Measurements from ENCODE around the gene OXLD1. TPM values are rescaled to one million over a fixed set of nuclear protein-coding genes. Genes with fewer than 3 reads are reported as not detected.

The OXLD1 gene
- polyA plus RNA-seq, 1 of the 3 experiments (the other 2 are of a cell fraction): 103 TPM

- TF ChIP-seq JUND (IDR thresholded peaks at IDR 0.05) (no peak; the same call in 1 of the 2 replicates), FOXM1 (IDR thresholded peaks at IDR 0.05; ENCODE audit: low read depth) (no peak), POLR2AphosphoS5 (IDR thresholded peaks at IDR 0.05; ENCODE audit: low read depth, low read length) (peak; percentile 59; the same call in 1 of the 2 replicates), RFX5 (IDR thresholded peaks at IDR 0.05; ENCODE audit: low read length) (no peak), EZH2phosphoT487 (IDR thresholded peaks at IDR 0.05; ENCODE audit: borderline replicate concordance, low read depth) (no peak), CHD2 (IDR thresholded peaks at IDR 0.05; ENCODE audit: low read length, partially characterized antibody) (peak; percentile 9), USF2 (IDR thresholded peaks at IDR 0.05; ENCODE audit: borderline replicate concordance, low read depth, low read length) (no peak), SIN3A (IDR thresholded peaks at IDR 0.05; ENCODE audit: borderline replicate concordance, low read depth, low read length) (peak; percentile 63; the same call in 1 of the 2 replicates), ELF1 (IDR thresholded peaks at IDR 0.05) (no peak), NFIC (IDR thresholded peaks at IDR 0.05; ENCODE audit: borderline replicate concordance) (no peak; the same call in 1 of the 2 replicates), RXRA (IDR thresholded peaks at IDR 0.05; ENCODE audit: borderline replicate concordance, low read depth) (no peak), EP300 (IDR thresholded peaks at IDR 0.05; ENCODE audit: borderline replicate concordance in 1 of 2, low read depth in 1 of 2, low read length in 1 of 2) (no peak), TEAD4 (IDR thresholded peaks at IDR 0.05; ENCODE audit: borderline replicate concordance, insufficient read depth) (no peak), NRF1 (IDR thresholded peaks at IDR 0.05; ENCODE audit: low read depth, low read length) (peak; percentile 64), TCF12 (IDR thresholded peaks at IDR 0.05) (peak; percentile 30; the same call in 1 of the 2 replicates), RCOR1 (IDR thresholded peaks at IDR 0.05; ENCODE audit: low read length) (no peak), FOSL2 (IDR thresholded peaks at IDR 0.05; ENCODE audit: borderline replicate concordance, low read depth) (peak; percentile 64; the same call in 1 of the 2 replicates), TAF1 (IDR thresholded peaks at IDR 0.05; ENCODE audit: borderline replicate concordance, low read depth, low read length) (no peak)
- TF ChIP-seq, protein P1, sequence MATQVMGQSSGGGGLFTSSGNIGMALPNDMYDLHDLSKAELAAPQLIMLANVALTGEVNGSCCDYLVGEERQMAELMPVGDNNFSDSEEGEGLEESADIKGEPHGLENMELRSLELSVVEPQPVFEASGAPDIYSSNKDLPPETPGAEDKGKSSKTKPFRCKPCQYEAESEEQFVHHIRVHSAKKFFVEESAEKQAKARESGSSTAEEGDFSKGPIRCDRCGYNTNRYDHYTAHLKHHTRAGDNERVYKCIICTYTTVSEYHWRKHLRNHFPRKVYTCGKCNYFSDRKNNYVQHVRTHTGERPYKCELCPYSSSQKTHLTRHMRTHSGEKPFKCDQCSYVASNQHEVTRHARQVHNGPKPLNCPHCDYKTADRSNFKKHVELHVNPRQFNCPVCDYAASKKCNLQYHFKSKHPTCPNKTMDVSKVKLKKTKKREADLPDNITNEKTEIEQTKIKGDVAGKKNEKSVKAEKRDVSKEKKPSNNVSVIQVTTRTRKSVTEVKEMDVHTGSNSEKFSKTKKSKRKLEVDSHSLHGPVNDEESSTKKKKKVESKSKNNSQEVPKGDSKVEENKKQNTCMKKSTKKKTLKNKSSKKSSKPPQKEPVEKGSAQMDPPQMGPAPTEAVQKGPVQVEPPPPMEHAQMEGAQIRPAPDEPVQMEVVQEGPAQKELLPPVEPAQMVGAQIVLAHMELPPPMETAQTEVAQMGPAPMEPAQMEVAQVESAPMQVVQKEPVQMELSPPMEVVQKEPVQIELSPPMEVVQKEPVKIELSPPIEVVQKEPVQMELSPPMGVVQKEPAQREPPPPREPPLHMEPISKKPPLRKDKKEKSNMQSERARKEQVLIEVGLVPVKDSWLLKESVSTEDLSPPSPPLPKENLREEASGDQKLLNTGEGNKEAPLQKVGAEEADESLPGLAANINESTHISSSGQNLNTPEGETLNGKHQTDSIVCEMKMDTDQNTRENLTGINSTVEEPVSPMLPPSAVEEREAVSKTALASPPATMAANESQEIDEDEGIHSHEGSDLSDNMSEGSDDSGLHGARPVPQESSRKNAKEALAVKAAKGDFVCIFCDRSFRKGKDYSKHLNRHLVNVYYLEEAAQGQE (IDR thresholded peaks at IDR 0.05; ENCODE audit: low read depth, low read length): no peak
Measured at GRCh38 chr17:81711814-81712467, 45.5 kb upstream of the OXLD1 start, which contains the start of gene SLC25A10 (continued).
